ENCODE results near the gene MGARP. TPM values are rescaled to one million over a fixed set of nuclear protein-coding genes. Genes with fewer than 3 reads are reported as not detected.

The MGARP gene
- total and polyA plus RNA-seq, 2 of the 4 experiments (the other 2 are of a cell fraction) = 34.7 to 35.0 TPM

DNA sequence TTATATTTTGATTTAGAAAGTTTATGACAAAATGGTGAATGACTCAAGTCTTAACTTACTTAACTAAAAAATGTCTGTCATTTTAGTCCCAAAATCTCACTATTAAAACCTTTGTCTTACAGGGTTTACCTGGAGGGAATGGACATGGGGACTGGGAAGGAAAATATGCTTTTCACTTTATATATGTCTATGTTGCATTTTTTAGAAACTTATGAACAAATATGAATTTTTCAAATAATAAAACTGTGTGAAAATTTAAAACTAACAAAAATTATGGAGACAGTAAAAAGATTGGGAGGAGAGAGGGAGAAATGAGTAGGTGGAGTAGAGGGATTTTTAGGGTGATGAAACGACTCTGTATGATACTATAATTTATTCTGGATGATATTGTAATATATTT lies 6.2 kb downstream of the MGARP start:
- H3K9me3 ChIP-seq (ENCODE audit: control insufficient read depth, insufficient read depth, low read length) = no peaks in the 10 kb centered on the region
- WGBS, 2 experiments (ENCODE audit: extremely low coverage in 2 of 2, insufficient read length in 1 of 2) = 100% methylated on average over 1 of the region's 1 CpG; no CpG with 5 or more reads in 1 of the 2 experiments
- H3K56ac ChIP-seq (ENCODE audit: extremely low read depth, insufficient read depth, low read length) = no peak overlapping the region
- no peak overlapping the region for H2AK9ac ChIP-seq (replicated peaks; ENCODE audit: low read depth, low read length, poor library complexity)
- no peak overlapping the region for H3K9ac ChIP-seq (ENCODE audit: low read depth, low read length)
- intact Hi-C loops (cut with micrococcal nuclease) (no loop called here), in situ Hi-C loops (cut with MboI; ENCODE audit: low sequenced_read_pairs) (no loop called here), dilution Hi-C loops (cut with HindIII; ENCODE audit: low sequenced_read_pairs, unreplicated experiment) (no loop called here)
- DNase-seq (no peak), ATAC-seq (ENCODE audit: low read depth) (no peak)
- H3K14ac ChIP-seq (replicated peaks; ENCODE audit: low read depth, low read length) = no peak overlapping the region
- H2BK120ac ChIP-seq (ENCODE audit: low read depth, low read length) = no peak overlapping the region
- CTCF ChIA-PET = no interaction called here
- peak; percentile 38; the same call in 1 of the 2 replicates for TF ChIP-seq MAFK (IDR thresholded peaks at IDR 0.05; ENCODE audit: low read depth, low read length)
- no peak for TF ChIP-seq POLR2A (IDR thresholded peaks at IDR 0.05; ENCODE audit: low read depth, low read length)
- H2BK20ac ChIP-seq (ENCODE audit: low read depth, low read length) = no peak overlapping the region
- H4K8ac ChIP-seq (ENCODE audit: low read depth in 2 of 2, low read length in 2 of 2) = no peak overlapping the region
- no peak overlapping the region for H3K27ac ChIP-seq (ENCODE audit: insufficient read depth, low read length)
- H3K18ac ChIP-seq (ENCODE audit: low read depth, low read length) = no peak overlapping the region
- no peak overlapping the region for H3K23ac ChIP-seq (ENCODE audit: low read depth, low read length)
- H2BK15ac ChIP-seq (ENCODE audit: low read depth, low read length) = no peak overlapping the region
- H3K4me2 ChIP-seq (ENCODE audit: low read depth, low read length) = no peak overlapping the region
- H3K36me3 ChIP-seq (ENCODE audit: control insufficient read depth, insufficient read depth, low read length) = 0 out of 2 replicates have a peak, but pooled peaks cover 1% of the 10 kb centered on the region
- no peak overlapping the region for H3K4me3 ChIP-seq (ENCODE audit: insufficient read depth, low read depth, low read length)
- no peaks in the 10 kb centered on the region for H3K9me1 ChIP-seq (ENCODE audit: insufficient read depth, low read length)
- no peak overlapping the region for H4K5ac ChIP-seq (ENCODE audit: low read depth, low read length)
- H3K27me3 ChIP-seq (ENCODE audit: control insufficient read depth, insufficient read depth, low read length) = no peaks in the 10 kb centered on the region
- peaks cover 1 to 5% of the 10 kb centered on the region in 2 experiments; a peak in 3 of 4 replicates for H3K79me1 ChIP-seq (ENCODE audit: low read depth in 1 of 2, low read length in 2 of 2)
- H3K4me1 ChIP-seq (ENCODE audit: control insufficient read depth, insufficient read depth, low read length) = no peaks in the 10 kb centered on the region
- H2AK5ac ChIP-seq (ENCODE audit: low read depth, low read length) = no peak overlapping the region
- POLR2A ChIA-PET (ENCODE audit: unreplicated experiment) = no interaction called here
- H2BK5ac ChIP-seq (ENCODE audit: low read depth, low read length, poor library complexity, severe bottlenecking) = no peak overlapping the region
- no TSS peak for BruUV-seq (replicated peaks)
- H3K4ac ChIP-seq (ENCODE audit: low read depth, low read length) = no peak overlapping the region
- H2AFZ ChIP-seq (replicated peaks; ENCODE audit: low read length, poor library complexity) = no peak overlapping the region
- no peak overlapping the region for H4K91ac ChIP-seq (ENCODE audit: insufficient read depth, low read depth, low read length)
- H4K20me1 ChIP-seq (ENCODE audit: insufficient read depth, low read length) = no peaks in the 10 kb centered on the region

Measured in IMR-90 (cell line).